HG03045 (cell line): ENCODE data around the gene ROBO3.

Source experiments
- ATAC-seq: cut with Tn5 transposase; IDR thresholded peaks from one replicate; pipeline ENCODE4 v1.9.1; 2021; ENCODE audit warnings: mild to moderate bottlenecking, moderate library complexity; ENCODE audit not compliant: unreplicated experiment

Gene ROBO3

DNA sequence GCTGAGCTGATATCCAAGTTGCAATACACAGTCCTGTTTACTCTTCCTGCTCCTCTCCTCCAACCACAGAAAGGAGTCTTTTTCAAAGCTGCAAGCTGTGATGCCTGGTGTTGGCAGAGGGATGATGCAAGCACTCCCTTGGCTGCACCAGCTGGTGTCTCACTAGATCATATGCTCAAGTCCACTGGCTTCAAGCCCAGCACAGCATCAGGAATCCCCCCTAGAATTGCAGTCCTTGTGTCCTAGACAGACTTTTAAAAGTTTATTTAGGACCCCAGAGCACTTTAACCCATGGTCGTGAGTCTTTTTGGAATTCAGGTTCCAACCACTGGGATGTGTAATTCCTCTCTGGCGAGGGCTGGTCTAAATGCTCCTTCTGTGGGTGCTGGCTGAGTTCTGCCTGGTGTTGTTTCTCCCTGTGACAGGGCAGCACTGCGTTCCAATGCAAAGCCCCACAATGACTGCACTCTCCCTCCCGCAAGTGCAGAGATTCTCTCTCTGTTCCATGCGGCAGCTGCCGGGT lies 51.9 kb downstream of the ROBO3 start:
- ATAC-seq = no peak

DNA sequence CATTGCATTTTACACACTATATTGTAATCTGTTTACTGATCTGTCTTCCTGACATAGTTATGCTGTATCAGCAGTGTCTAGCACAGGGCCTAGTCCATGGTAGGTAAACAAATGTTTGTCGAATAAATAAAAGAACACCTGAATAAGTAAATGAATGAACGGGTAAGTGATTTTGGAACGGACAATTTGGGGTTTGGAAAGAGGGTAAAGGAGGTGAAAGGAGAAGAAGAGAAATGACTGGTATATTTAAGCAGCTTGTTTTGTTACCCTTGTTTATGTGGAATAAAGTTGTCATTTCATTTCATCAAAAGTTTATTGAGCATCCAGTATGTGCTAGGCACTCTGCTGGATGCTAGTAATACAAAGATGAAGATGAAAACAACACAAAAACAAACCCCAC lies 53.7 kb downstream of the ROBO3 start, which contains the start of gene HEPN1:
Gene HEPN1 (plus strand): TSS at position 301 of the 400 bp plus-strand sequence.
- ATAC-seq = no peak

DNA sequence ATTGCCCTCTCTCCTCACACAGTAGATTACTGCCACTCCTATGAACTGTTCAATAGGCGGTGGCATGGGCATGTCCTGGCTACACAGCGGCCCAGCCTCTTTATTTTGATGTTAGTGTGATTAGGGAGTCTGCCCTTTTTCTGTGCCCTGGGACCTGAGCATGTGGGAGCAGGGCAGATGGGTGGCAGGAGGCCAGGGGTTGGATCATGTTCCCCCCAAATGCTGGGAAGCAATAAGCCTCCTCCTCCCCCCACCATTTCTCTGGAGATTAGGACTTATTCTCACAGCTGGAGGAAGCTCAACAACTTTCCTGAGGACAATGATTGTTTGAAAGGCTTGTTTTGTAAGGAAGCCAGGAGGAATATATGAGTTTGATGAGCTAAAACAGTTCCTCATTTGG lies 54.7 kb downstream of the ROBO3 start:
- ATAC-seq = no peak

DNA sequence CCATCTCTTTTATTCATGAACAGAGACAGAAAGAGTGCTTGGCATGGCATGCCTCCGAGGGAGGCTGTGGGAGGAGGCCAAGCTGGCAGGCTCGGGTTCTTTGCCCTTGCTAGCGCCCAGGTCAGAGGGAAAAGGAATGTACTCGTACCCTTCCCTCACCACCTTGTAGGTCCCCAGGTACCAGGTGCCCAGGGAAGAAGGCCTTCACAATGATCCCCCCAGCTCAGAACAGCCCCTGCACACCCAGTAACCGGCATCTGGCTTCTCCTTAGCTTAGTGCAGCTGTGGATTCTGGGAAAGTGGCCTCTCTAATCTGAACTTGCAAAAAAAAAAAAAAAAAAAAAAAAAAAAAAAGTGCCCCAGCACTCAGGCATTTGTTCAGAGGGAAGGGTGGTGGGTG lies 55.1 kb downstream of the ROBO3 start:
- ATAC-seq = no peak

DNA sequence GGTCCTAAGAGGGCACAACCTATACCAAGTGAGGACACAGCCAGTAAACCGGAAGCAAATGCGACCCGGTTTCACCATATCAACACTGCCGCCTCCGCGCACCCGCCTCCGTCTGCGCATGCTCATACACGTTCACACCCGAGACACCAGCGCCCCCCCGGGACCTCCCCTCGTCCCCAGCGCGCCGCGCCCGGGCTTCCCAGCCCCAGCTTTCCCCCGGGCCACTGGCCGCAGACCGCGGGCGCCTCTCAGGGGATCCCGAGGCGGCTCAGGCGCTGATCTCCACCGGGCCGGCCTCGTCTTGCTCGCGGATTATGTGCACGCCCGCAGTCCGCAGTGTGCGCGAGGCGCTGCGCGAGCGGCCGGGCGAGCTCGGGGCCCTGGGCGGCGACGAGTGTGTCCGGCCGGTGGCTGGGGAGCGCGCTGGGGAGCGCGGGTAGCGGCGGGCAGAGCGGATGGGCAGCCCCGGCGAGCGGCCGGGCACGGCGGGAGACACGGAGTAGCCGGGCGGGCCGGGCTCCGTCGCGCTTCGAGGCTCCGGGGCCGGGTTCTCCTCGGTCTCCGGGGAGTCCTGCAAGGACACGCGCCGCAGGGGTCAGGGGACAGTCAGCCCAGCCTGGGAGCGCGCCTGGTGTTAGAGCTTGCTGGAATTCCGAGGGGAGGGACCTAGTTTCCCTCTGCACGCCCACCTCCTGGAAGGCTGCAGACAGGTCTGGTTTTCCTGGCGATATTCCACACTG lies 55.8 kb downstream of the ROBO3 start:
- no peak for ATAC-seq

DNA sequence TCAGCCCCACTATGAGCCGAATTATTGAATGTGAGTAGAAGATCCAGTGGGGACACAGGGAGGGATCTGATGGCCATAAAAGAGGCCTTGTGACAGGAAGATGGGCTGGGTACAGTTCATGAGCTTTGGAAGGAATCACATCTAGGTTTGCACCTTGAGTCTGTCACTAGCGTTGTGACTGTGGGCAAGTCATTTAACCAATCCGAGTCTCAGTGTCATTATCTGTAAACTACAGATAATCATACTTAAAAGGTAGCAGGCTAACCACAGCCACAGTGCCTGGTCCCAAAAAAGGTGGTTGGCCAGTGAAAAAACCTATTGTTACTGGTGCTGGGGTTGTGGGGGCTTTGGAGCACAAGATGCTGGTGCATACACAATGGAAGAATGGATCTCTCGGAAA lies 57.6 kb downstream of the ROBO3 start:
- ATAC-seq = no peak

DNA sequence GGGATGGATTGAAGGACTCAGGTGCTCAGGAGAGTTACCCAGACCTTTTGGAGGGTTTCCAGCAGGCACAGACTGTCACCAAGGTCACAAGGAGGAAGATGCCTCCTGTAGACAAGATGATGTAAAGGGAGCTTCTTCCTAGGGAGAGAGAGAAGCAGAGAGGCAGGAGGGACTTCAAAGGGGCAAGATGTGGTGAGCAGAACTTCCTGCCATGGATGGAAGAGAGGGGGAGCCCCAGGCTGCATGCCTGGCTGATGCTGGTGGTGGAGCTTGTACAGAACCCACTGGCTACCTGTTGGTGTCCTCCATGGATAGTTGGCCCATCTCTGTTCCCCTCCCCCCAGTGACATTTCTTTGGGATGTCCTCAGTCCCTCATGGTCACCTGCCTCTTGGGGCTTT lies 58.1 kb downstream of the ROBO3 start:
- ATAC-seq = no peak

DNA sequence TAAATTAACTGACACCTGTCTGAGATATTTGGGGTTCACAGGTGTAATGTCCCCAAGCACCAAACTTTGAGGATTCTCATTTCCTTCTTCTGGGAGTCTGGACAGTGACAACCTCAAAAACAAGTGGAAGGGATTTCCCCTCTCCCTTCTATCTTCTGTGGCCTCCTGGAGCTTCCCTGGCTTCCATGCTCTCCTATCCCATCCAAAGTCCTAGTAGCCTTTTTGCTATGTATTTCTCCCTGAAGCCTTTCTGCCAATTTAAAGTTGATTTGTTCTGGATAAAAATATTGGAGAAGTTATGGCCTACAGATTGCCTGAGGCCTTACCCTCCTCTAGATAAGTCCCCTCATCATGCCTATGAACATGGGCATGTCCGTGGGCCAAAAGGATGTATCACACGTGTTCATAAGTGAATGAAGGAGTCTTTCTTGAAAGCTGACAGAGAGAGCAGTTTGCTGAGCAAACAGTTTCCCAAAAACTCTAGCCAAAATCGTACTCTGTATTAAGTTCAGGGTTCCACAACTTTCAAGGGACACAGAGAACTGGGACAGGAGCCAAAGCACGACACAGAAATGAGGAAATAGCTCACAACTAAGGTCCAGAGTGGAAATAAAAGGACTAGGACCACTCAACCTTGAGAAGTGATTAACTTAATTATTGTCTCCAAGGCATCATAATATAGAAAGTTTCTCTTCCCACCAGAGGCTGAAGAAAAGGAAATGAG lies 63.9 kb downstream of the ROBO3 start:
- no peak for ATAC-seq

DNA sequence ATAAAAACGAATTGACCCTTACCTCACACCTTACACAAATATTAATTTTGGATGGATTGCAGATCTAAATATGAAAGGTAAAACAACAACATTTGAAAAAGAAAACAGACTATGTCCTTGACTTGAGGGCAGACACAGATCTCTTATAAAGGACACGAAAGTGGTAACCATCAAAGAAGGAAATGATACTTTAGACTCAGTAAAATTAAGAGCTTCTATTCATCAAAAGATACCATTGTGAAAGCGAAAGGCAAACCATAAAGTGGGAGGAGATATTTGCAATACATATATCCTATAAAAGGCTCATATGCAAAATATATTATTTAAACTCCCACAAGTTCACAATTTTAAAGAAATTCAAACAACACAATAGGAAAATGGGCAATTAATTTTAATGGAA lies 65.6 kb downstream of the ROBO3 start:
- ATAC-seq = peak; percentile 60
